Right ventricle myocardium inferior (tissue), 1 donor: Measurements from ENCODE around the gene MACO1. TPM values are rescaled to one million over a fixed set of nuclear protein-coding genes. Genes with fewer than 3 reads are reported as not detected.
"Not testable (repeated sequence)": the region's sequence is repeated elsewhere in the genome, so short reads cannot be mapped to it uniquely, and the experiment has no call there.

Source experiments
- ATAC-seq: fragments of 200-7000 bp; cut with Tn5 transposase; one replicate; pipeline ENCODE4 v1.9.1; 2020; ENCODE audit warnings: mild to moderate bottlenecking, moderate library complexity
- DNase-seq: peaks from one replicate; pipeline ENCODE4 v3.0.0; 2021; ENCODE audit errors: missing footprints
- intact Hi-C: fragments of 100-400 bp; cut with DNase I; formaldehyde crosslinking; loops from one replicate; pipeline ENCODE4 v1.11.0; 2022
- total RNA-seq: library from RNA; stranded (reverse); fragmentation: NEBNext Ultra II Directional; extraction: Animal tissue kit (Norgen Biotek cat#: 25700); gene quantifications from one replicate; pipeline ENCODE4 v1.2.1, GENCODE V29; 2021
- donor health status: DM: no; HTN: yes; CAD: no; lungs with severe emphysema.

MACO1 gene
- total RNA-seq, 1 donor from 2014 or later = 13.7 TPM

DNA sequence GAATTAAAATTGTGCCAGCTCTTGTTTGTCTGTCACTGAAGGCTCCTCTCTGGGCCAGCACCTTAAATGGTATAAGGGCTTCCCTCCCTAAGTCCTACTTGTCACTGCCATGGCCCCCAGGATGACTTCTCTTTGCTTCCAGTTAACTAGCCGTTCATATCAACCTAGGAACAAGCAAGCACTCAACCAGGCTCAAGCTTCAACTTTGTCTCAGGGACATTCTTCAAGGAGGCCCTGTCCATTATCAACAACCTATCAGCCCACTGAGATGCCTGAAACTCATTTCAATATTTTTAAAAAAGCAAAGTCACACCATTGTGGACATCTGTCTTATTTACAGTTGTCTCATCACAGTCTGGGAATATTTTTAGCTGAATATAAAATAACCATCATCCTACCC, 11.4 kb upstream of the MACO1 start:
- DNase-seq, ATAC-seq, intact Hi-C loops: not testable (repeated sequence)

DNA sequence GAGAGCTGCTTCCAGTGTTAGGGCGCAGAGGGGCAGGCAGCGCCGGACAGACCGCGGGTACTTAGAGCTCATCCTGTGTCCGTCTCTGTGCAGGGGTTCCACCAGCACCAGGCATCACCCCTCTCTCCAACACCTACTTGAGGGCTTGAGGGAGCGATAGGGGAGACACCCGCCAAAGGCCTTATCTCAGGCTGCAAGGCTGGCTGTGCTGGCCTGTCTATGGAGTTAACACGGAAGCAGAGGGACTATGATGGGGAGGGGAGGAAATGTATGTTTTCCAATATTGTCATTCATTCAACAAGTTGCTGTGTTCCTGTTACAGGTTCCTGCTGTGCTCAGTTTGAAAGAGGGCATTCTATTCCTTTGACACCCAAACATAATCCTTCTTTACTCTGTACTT, 10.0 kb upstream of the MACO1 start, which contains the start of gene RHCE:
RHCE (minus strand) TSS at position 111 of the 400 bp plus-strand sequence; CDS start at position 72, 39 bp downstream.
- not testable (repeated sequence) for ATAC-seq

DNA sequence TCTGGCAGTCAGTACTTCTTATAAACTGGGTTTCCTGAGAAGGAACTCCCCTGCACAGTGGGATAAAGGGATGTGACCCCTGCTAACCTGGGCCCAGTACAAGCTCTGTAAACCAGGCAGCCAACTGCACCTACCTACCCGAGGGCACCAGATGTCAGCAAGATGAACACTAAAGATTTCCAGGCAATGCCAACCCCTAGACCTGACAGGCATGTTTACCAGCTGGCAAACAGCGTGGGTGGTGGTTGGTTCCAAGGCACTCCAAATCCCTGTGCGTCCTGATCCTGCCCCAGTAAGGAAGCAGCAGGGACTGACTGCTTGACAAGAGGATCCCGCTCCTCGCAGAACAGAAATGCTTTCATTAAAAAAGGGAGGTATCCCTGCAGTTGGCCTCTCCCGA, 7.5 kb upstream of the MACO1 start:
- not testable (repeated sequence) for ATAC-seq, DNase-seq
- intact Hi-C loops = loop anchor here (10.0 kb wide), 1 partner anchor 62 kb away; no protein-coding TSS in a partner anchor

More for the DNA sequence above, 10.0 kb upstream of the MACO1 start, which contains the start of gene RHCE:
- intact Hi-C loops = loop anchor here (10.0 kb wide), 1 partner anchor 64 kb away; no protein-coding TSS in a partner anchor
- not testable (repeated sequence) for DNase-seq

DNA sequence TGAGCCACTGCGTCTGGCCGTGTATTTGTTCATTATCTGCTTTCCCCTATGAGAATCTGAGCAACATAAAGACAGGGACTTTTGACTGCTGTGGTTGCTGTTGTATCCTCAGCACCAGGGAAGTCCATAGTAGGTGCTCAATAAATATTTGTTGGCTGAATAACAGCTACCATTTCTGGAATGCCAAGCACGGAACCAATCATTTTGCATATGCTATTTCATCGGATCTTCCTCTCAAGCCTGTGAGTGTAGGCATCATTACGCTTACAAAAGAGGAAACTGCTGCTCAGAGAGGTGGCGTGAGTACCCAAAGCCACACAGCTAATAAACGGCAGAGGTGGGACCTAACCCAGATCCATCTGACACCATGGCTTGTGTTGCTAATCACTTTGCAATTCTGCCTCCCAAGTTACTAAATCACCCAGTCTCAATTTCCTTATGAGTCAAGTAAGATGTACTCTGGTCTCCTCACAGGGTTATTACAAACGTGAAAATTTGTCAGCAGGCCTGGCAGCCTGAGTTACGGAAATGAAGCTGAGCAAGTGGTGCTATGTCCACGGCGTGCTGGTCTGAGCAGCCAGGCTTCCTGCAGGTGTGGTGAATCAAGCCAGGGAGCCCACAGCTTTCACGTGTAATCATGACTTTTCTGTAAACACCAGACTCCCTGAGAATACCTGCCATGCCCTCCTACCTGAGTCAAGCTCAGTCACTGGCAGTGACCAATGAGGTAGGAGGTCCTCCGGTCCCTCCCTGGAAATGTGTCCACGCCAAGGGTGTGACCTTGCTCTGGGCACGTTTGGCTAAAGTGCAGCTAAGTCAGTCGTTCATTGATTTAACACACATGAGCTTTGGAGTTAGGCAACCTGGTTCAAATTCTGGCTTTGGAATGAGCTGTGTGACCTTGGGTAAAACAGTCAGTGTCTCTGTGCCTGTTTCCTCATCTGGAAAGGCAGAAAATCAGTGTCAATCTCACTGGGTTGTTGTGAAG, 5.3 kb upstream of the MACO1 start:
- no peak for ATAC-seq
- no peak for DNase-seq
- intact Hi-C loops = loop anchor here (10.0 kb wide), 1 partner anchor 59 kb away; no protein-coding TSS in a partner anchor

DNA sequence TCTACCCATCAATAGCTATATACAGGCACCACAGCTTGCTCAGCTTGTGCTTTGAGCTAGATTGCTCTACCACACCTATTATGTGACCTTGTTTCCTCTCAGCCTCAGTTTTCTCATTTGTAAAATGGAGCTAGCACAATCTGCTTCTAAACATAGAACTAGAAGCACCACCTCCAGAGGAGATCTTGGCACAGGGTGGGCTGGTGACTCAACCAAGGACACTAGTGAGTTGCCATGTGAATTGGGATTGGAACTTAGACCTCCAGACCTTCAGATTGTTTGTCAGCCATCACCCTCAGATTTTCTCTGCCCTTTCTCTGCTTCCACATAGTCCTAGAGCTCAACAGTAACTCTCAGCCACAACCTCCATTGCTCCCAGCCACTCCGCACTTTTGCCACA, 3.0 kb upstream of the MACO1 start:
- intact Hi-C loops = loop anchor here (10.0 kb wide), 1 partner anchor 57 kb away; no protein-coding TSS in a partner anchor
- DNase-seq (no peak), ATAC-seq (no peak)

DNA sequence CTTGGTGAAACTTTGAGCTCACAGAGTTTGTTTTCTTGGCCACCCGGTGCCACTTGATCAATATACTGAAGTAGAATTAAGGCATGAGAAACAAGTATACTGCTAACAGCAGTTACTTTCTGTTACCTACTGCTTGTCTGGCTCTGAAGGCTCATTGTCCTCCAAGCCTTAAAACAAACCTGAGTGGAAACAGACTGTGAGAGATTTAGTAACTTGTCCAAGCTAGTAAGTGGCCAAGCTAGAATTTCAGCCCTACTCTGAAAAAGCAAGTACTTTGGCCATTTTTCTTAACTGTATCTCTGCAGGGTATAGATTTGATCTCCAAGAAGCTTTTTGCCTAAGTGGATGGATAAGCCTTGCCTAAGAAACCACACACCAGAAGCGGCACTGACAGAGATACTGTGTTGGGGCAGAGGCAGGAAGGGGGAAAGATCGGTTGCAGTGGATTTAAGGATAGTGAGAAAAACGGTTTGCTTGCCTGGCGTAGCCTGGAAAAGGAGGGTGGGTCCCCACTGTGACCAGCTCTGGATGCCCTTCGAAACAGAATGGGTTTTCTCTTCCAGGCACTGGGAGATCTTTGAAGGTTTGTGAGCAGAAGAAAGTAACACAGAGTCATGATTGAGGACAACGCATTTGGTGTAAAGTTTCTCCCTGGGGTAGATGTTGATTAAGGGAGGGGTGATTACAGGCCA, 2.1 kb upstream of the MACO1 start:
- no peak for DNase-seq
- intact Hi-C loops = loop anchor here (10.0 kb wide), 1 partner anchor 56 kb away; no protein-coding TSS in a partner anchor
- ATAC-seq = no peak

DNA sequence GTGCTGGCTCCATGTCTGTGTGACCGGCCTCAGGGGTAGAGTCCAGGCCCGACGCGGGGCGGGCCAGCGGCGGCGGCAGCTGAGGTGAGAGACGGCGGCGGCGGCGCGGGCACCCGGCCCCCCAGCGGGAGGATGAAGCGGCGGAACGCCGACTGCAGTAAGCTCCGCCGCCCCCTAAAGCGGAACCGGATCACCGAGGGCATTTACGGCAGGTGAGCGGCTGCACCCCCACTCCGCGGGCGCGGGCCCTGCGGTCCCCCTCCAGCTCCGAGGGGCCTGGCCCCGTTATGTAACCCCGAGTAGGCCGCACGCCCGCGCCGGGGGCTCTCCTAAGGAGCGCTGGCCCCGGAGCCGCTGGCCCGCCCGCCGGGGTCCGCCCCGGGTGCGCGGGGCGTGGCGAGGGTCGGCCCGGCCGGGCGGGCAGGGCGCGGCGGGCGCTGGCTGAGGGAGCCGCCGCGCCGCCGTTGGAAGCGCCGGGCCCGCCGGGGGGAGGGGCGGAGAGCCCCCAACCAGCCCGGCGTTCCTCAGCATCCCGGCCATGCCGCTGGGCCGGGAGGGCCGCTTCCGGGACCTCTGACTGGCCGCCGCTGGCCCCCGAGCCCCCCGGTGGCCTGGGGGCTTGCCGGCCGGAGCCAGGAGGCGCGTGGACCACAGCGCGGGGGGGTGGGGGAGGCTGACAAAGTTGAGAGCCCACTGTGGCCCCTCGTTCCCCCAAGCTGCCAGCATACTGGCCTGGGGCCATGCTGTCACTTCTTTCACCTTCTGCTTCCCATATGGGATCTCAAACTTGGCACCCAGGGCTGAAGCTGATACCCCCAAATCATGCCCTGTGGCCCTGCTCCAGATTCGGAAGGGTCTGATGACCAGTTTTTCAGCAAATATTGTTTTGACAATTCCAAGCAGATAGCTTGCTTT, 527 bp downstream of the MACO1 start:
- ATAC-seq (peak; percentile 21), DNase-seq (no peak)
- intact Hi-C loops = no loop called here

DNA sequence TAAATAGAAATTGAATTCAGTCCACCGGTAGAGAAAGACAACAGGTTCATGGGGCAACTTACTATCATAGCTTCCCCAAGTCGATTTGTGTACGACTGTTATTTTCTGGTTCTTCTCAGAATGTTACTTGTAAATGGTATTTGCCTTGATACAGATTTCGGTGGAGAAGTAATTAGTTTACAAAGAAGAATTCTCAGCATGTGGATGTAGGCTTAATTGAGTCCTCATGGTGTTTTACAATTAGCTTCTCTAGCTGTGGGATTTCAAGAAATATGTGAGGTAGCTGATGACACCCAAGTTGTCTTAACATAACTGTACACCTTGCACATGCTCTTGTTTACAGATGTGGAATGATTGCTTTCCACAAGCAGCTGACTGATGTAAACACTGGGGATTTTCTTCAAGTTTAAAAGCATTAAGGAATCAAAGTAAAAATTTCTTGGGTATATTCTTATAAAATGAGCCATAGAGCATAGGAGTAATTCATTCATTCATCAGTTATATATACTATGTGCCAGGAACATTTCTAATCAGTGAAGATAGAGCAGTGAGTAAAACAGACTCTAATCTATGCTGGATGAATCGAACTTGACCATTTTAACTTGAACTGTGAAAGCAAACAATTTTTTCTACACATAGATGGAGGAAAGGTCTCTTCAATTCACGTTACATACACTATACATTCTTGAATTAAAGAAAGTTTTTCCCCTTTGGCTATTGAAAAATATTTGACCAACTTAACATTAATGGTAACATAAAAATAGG, 1.4 kb downstream of the MACO1 start:
- intact Hi-C loops = no loop called here
- ATAC-seq (no peak), DNase-seq (no peak)

DNA sequence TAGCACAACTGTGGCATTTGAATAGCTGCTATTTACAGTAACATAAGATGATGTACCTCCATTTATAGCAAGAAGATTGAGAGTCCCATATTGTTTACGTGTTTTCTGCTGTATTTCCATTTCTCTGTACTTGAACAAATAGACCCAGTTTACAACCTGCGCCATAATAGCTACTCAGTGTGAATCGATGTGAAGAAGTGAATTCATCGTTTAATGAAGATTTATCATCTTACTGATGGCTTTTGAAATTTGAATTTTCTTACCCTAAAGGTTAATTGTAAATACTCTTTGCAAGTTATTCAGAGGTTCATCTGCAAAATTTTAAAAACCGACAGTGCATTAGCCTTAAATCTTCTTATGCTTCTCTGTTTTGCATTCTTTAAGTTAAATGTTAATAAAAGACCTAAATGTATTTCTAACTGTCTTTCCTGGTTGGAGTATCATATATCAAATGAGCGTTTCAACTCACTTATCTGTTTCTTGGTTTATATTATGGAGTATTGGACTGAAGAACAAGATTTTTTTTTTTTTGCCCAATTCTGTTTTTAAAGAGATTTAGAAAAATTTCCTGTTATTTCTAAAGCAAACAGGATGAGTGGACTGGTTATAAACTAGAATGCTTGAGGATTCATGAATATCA, 2.2 kb downstream of the MACO1 start:
- intact Hi-C loops = no loop called here
- ATAC-seq = no peak
- no peak for DNase-seq

DNA sequence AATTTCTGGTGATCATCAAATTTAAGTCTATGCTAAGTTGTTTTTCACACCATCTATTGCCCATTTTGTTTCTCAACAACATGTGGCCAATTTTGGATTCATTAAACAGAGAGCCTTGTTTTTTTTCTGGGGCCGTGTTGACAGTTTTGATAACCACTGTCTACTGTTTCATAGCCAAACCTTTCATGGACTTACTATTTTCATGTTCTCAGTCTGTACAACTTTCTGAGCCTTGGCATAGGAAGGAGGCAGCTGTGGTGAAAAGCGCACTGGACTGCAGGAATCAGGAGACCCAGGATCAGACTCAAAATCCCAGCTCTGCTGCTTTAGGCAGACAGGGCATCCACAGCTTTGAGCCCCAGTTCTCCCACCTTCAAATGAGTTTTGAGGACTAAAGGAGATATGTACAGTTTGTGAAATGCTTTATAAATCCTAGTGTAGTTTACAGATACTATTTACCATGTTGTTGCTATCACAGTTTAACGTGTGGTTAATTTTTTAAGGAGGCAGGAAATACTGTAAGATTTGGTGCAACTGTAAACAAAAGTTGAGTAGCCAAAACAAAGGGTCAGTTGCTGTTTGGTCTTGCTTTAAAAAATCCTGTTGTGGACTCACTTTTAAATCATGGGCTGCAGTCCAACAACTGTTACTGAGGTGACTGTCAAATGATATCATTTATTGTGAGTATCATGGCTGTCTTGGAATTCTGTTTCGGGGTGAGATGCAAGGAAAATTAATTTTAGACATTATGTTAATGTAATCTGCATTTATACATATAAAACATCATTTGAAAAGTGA, 2.9 kb downstream of the MACO1 start:
- ATAC-seq = no peak
- DNase-seq = no peak
- intact Hi-C loops = no loop called here

DNA sequence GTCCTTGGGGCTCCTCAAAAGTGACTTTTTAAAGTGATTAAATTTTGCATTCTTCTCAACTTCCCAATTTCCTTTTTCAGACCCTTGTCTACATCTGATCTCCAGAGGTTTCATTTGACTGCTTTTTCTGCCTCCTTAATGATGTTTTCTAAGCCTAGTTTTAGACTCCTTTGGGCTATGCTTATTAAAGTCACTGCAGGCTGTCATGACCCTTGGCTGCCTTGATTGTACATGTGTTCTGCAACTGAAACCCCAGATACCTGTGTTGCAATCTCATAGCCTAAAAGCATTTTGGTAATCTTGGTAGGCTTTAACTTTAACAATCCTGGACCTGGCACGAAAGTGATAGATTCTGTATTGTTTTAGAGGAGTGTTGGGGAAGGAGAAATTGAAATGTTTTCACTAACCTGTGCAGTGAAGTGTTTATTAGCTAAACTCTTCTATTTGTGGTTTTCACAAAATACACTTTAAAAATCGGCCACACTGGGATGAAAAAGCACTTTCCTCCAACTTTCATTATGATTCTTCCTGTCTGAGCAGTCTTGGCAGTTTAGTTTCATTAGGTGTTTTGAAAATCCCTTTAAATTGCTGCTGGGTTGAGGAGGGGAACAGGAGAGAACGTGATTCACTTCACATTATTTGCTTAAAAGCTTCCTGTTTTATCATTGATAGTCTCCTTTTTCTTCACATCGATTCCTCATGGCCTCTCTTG, 4.9 kb downstream of the MACO1 start:
- DNase-seq (no peak), ATAC-seq (no peak)
- intact Hi-C loops = no loop called here

DNA sequence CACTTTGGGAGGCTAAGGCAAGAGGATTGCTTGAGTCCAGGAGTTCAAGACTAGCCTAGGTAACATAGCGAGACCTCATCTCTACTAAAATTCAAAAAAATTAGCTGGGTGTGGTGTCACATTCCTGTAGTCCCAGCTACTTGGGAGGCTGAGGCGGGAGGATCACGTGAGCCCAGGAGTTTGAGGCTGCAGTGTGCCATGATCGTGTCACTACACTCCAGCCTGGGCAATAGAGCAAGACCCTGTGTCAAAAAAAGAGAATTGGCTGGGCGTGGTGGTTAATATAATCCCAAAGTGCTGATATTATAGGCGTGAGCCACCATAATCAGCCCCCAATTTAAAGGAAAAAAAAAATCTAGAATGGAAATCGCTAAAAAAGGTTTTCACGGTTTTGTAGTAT, 7.0 kb downstream of the MACO1 start:
- no peak for ATAC-seq
- intact Hi-C loops = no loop called here
- no peak for DNase-seq

DNA sequence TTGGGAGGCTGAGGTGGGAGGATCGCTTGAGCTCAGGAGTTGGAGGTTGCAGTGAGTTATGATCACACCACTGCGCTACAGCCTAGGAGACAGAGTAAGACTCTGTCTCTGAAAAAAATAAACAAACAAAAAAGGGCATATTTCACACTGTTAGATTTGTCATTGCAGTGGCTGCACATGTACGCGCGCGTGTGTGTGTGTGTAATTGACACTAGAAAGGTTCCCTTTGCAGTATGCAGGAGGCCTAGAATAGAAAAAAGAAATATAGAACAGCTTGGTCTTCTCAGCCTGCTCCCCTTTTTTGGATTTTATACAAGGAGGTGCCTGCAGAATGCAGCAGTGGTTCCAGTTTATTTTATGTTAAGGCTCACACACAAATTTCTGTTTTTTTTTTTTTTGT, 8.6 kb downstream of the MACO1 start:
- intact Hi-C loops = no loop called here
- DNase-seq = no peak
- no peak for ATAC-seq

DNA sequence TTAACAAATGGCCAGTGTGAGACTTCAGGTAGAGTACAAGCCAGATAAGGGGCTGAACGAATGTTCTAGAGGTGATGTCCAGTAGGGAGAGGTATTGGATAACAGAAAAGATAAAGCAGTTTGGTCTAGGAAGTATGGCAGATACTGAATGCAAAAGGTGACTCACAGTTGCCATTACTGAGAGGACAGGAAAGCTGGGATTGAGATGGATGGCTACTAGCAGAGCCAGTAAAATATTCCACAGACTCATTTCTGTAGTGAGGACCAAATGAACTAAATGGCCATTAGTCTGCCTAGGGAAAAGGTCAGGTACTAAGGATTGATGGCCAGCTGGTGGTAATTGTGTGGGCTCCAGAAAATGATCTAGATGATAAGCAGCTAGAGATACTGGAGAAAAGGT, 11.5 kb downstream of the MACO1 start:
- intact Hi-C loops = no loop called here
- no peak for DNase-seq
- no peak for ATAC-seq

DNA sequence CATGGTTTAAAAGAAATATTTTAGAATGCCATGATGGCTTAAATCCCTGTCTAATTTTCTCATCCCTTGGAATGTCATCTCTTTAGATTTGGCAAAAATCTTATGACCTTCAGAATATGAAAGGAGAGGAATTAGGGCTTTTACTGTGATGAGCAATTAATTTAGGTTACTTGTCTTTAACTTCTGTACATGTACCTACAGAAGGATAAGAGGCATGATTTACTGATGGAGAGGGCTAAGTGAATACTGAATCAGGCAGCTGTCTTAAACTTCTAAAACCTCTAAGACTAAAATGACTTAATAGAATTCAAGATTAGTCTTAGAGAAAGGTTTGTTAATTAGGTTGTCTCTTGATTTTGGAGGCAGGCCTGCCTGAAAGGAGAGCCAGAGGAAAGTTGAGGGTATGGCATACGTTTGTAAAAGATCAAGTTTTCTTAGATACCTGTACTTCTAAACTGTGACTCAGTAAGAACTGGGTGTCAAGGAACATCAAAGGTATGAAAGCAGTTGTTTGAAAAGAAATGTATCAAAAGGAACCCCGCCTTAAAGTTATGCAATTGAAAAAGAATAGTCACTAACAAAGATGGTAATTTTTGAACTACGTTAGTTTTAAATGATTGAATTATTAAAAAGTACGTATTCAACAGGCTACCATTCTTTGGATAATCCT, 12.5 kb downstream of the MACO1 start:
- intact Hi-C loops = no loop called here
- DNase-seq (no peak), ATAC-seq (no peak)
